Fibroblast of lung (primary cell): ENCODE results near the gene POTEF. TPM values are rescaled to one million over a fixed set of nuclear protein-coding genes. Genes with fewer than 3 reads are reported as not detected.
"Not testable (repeated sequence)": the region's sequence is repeated elsewhere in the genome, so short reads cannot be mapped to it uniquely, and the experiment has no call there.

Source experiments
- DNase-seq, 2 donors: peaks; one replicate each; pipeline versions ENCODE4 v3.0.0 to v3.0.0-alpha.2; 2010; ENCODE audit warnings: low read depth in 2 of 2
- H2AFZ ChIP-seq: 2 replicates; pipeline ENCODE4 v1.5.1; 2012; ENCODE audit warnings: low read length, control low read depth, inconsistent platforms
- H3K27ac ChIP-seq: 2 replicates; pipeline ENCODE4 v1.5.1; 2011; ENCODE audit warnings: low read length, control low read depth; ENCODE audit not compliant: insufficient read depth
- H3K27me3 ChIP-seq: 2 replicates; pipeline ENCODE4 v1.5.1; 2011; ENCODE audit warnings: mild to moderate bottlenecking, low read length; ENCODE audit not compliant: control insufficient read depth, insufficient read depth
- H3K36me3 ChIP-seq: 2 replicates; pipeline ENCODE4 v1.5.1; 2011; ENCODE audit warnings: low read length; ENCODE audit not compliant: control insufficient read depth, insufficient read depth
- H3K4me1 ChIP-seq: 2 replicates; pipeline ENCODE4 v1.5.1; 2011; ENCODE audit warnings: low read length; ENCODE audit not compliant: control insufficient read depth, insufficient read depth; ENCODE audit errors: extremely low read depth
- H3K4me2 ChIP-seq: 2 replicates; pipeline ENCODE4 v1.5.1; 2011; ENCODE audit warnings: low read length, control low read depth; ENCODE audit not compliant: insufficient read depth; ENCODE audit errors: extremely low read depth
- H3K4me3 ChIP-seq, 4 experiments: fragments of 200-600 bp in 1 of 4; sonication (generic) in 1 of 4; replicated peaks in 1 of 4; 2 replicates each; pipeline ENCODE4 v1.5.1; 2011 to 2016; ENCODE audit warnings: low read length in 4 of 4, low read depth in 3 of 4, mild to moderate bottlenecking in 3 of 4, control low read depth in 2 of 4, inconsistent platforms in 1 of 4, mixed read lengths in 1 of 4; ENCODE audit not compliant: insufficient read depth in 1 of 4; ENCODE audit errors: control extremely low read depth in 1 of 4
- H3K79me2 ChIP-seq: 2 replicates; pipeline ENCODE4 v1.5.1; 2012; ENCODE audit warnings: mild to moderate bottlenecking, low read length, inconsistent platforms; ENCODE audit not compliant: control insufficient read depth, insufficient read depth
- H3K9ac ChIP-seq: 2 replicates; pipeline ENCODE4 v1.5.1; 2011; ENCODE audit warnings: mild to moderate bottlenecking, low read length, control low read depth; ENCODE audit not compliant: insufficient read depth
- H3K9me3 ChIP-seq: 2 replicates; pipeline ENCODE4 v1.5.1; 2012; ENCODE audit warnings: low read depth, low read length; ENCODE audit not compliant: control insufficient read depth, insufficient read depth
- H4K20me1 ChIP-seq: 2 replicates; pipeline ENCODE4 v1.5.1; 2011; ENCODE audit warnings: low read length; ENCODE audit not compliant: control insufficient read depth, insufficient read depth; ENCODE audit errors: extremely low read depth
- EZH2 ChIP-seq: IDR thresholded peaks from 2 replicates; pipeline ENCODE4 v1.5.1; 2012; ENCODE audit warnings: low read length, control low read depth, mild to moderate bottlenecking; ENCODE audit errors: missing control alignments
- polyA plus RNA-seq, 2 donors: library from polyadenylated mRNA; depleted of rRNA in 1 of 2; stranded (reverse) in 1 of 2; unstranded in 1 of 2; fragments of >200 nt; gene quantifications; 2 replicates each; pipeline ENCODE4 v1.2.1, GENCODE V29; 2011 to 2012; ENCODE audit warnings: missing spikeins in 1 of 2
- total RNA-seq: library from RNA; depleted of rRNA; stranded (reverse); fragments of >200 nt; gene quantifications from 2 replicates; pipeline ENCODE4 v1.2.1, GENCODE V29; 2014
- TF ChIP-seq, protein P1 (sequence below), 2 donors: IDR thresholded peaks in 1 of 2; conservative IDR thresholded peaks in 1 of 2; 1 replicate in 1 of 2; 2 replicates in 1 of 2; pipeline ENCODE4 v1.5.1; 2011 to 2012; ENCODE audit warnings: low read length in 2 of 2, control low read depth in 1 of 2, inconsistent platforms in 1 of 2, low read depth in 1 of 2, mild to moderate bottlenecking in 1 of 2

Gene POTEF
- total and polyA plus RNA-seq, 2 donors (not counting 1 experiment from before 2014, with no cell fraction given): not detected

DNA sequence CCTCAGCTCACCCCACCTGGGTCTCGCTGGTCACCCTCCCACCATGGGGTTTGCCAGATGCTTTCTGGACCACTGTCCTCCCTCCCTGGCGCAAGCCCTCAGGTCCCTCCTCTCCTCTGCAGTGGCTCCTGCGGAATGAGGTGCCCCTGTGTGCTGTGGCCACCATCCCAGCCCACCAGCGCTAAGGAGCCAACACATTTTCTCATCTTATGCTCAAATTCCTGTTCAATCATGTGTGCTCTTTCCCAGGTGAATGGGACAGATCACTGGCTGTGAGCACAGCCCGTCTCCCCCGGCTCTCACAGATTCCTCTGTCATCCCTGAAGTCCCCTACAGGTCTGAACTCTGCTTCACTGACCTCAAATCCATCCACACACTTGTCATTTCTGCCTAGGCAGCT is 31.1 kb upstream of the POTEF start:
- no peak for TF ChIP-seq EZH2
- TF ChIP-seq, protein P1, sequence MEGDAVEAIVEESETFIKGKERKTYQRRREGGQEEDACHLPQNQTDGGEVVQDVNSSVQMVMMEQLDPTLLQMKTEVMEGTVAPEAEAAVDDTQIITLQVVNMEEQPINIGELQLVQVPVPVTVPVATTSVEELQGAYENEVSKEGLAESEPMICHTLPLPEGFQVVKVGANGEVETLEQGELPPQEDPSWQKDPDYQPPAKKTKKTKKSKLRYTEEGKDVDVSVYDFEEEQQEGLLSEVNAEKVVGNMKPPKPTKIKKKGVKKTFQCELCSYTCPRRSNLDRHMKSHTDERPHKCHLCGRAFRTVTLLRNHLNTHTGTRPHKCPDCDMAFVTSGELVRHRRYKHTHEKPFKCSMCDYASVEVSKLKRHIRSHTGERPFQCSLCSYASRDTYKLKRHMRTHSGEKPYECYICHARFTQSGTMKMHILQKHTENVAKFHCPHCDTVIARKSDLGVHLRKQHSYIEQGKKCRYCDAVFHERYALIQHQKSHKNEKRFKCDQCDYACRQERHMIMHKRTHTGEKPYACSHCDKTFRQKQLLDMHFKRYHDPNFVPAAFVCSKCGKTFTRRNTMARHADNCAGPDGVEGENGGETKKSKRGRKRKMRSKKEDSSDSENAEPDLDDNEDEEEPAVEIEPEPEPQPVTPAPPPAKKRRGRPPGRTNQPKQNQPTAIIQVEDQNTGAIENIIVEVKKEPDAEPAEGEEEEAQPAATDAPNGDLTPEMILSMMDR (conservative IDR thresholded peaks at IDR 0.05 in 1 of 2, IDR thresholded peaks at IDR 0.05 in 1 of 2; ENCODE audit: low read depth in 1 of 2, low read length in 2 of 2): no peak
- Histone ChIP-seq H3K36me3 (no peaks in the 10 kb centered on the region), H3K4me1 (no peaks in the 10 kb centered on the region), H3K27me3 (no peaks in the 10 kb centered on the region), H4K20me1 (no peaks in the 10 kb centered on the region), H3K4me3 (no peak overlapping the region), H2AFZ (no peak overlapping the region), H3K27ac (no peak overlapping the region), H3K4me2 (no peak overlapping the region), H3K79me2 (no peaks in the 10 kb centered on the region), H3K9me3 (no peaks in the 10 kb centered on the region), H3K9ac (no peak overlapping the region)
- DNase-seq: no peak

DNA sequence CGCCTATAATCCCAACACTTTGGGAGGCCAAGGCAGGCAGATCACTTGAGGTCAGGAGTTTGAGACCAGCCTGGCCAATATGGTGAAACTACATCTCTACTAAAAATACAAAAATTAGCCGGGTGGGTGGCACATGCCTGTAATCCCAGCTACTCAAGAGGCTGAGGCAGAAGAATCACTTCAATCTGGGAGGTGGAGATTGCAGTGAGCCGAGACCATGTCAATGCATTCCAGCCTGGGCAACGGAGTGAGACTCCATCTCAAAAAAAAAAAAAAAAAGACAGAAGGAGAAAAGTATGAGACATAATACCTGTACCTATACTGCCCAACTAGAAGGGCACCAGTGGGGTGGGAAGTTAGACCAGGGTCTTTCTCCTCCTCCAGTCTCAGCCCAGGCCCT is 30.4 kb upstream of the POTEF start:
- not testable (repeated sequence) for H4K20me1 ChIP-seq, H2AFZ ChIP-seq, H3K4me3 ChIP-seq, H3K27ac ChIP-seq, H3K4me2 ChIP-seq, H3K36me3 ChIP-seq, H3K27me3 ChIP-seq, H3K9ac ChIP-seq, H3K79me2 ChIP-seq, DNase-seq, H3K4me1 ChIP-seq, H3K9me3 ChIP-seq

DNA sequence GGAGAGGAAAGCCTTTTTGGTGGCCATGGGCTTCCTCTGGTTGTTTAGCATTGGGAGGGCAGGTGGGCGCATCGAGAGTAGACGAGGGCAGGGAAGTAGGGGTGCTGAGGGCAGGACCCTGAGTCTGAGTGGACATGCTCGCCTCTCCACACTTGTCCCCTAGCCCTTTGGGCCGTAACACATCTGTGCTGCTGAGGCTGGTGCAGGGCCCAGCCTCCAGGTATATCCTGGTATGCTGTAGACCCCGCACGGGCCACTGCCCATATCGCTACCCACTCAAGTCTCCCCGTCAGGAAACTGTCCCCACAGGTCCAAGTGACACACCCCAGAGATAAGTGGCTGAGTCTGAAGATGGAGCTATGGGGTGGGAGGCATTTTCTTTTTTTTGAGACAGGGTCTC is 29.6 kb upstream of the POTEF start:
- H3K27me3 ChIP-seq: no peaks in the 10 kb centered on the region
- TF ChIP-seq EZH2: no peak
- TF ChIP-seq, protein P1 (conservative IDR thresholded peaks at IDR 0.05 in 1 of 2, IDR thresholded peaks at IDR 0.05 in 1 of 2; ENCODE audit: low read depth in 1 of 2, low read length in 2 of 2): no peak
- no peak overlapping the region for H3K4me2 ChIP-seq
- DNase-seq: no peak
- H3K9me3 ChIP-seq: no peaks in the 10 kb centered on the region
- no peak overlapping the region for H3K9ac ChIP-seq
- no peaks in the 10 kb centered on the region for H3K79me2 ChIP-seq
- H3K27ac ChIP-seq: no peak overlapping the region
- no peaks in the 10 kb centered on the region for H3K4me1 ChIP-seq
- H3K4me3 ChIP-seq: no peak overlapping the region
- no peaks in the 10 kb centered on the region for H4K20me1 ChIP-seq
- H2AFZ ChIP-seq: no peak overlapping the region
- peaks cover 2% of the 10 kb centered on the region for H3K36me3 ChIP-seq

DNA sequence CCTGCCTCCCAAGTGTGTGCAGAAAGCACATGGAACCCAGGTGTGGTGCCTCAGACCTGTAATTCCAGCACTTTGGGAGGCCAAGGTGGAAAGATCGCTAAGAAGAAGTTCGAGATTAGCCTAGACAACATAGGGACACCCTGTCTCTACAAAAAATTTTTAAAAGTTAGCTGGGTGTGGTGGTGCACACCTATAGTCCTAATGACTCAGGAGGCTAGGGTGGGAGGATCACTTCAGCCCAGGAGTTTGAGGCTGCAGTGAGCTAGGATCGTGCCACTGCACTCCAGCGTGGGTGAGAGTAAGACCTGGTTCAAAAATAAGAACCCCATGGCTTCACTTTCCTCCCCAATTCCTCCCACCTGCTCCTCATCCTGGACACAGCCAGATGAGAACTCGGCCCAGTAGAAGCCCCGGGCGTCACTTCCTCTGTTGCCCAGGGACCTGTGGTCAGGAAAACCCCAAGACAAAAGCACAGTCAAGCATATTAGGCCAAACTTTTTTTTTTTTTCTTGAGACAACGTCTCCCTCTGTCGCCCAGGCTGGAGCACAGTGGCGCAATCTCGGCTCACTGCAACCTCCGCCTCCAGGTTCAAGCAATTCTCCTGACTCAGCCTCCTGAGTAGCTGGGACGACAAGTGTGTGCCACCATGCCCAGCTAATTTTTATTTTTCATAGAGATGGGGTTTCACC is 28.9 kb upstream of the POTEF start:
- H3K4me2 ChIP-seq, H3K27ac ChIP-seq, H3K4me3 ChIP-seq, DNase-seq, H3K79me2 ChIP-seq, H3K4me1 ChIP-seq, H3K9ac ChIP-seq, H4K20me1 ChIP-seq, H2AFZ ChIP-seq, H3K9me3 ChIP-seq, H3K27me3 ChIP-seq, H3K36me3 ChIP-seq: not testable (repeated sequence)

DNA sequence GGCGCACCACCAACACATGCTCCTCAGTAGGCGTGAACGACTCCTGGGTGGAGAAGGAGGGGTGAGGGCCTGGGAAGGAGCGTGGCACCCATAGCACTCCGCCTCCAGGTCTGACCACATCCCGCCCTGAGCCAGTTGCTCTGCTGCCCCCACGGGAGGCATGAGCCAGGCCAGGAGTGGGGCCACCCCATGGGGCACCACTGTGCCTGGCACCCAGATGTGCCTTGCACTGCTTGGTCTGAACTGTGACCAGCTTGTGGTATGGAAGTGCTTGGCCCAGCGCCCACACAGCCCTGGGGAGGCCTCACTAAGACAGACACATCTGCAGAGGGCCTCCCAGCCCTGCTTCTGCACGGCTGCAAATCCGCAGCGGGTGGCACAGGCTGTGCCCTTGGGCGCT is 28.3 kb upstream of the POTEF start:
- H3K27ac ChIP-seq, H4K20me1 ChIP-seq, H3K4me1 ChIP-seq, H2AFZ ChIP-seq, H3K4me2 ChIP-seq, H3K9ac ChIP-seq, H3K36me3 ChIP-seq, H3K79me2 ChIP-seq, H3K27me3 ChIP-seq, DNase-seq, H3K4me3 ChIP-seq, H3K9me3 ChIP-seq: not testable (repeated sequence)
